ENCODE data around the gene RBMXL3. TPM values are rescaled to one million over a fixed set of nuclear protein-coding genes. Genes with fewer than 3 reads are reported as not detected.

The RBMXL3 gene
- total and polyA plus RNA-seq, 2 of the 8 experiments (the other 6 are each of a cell fraction or from before 2014, with no cell fraction given): not detected

DNA sequence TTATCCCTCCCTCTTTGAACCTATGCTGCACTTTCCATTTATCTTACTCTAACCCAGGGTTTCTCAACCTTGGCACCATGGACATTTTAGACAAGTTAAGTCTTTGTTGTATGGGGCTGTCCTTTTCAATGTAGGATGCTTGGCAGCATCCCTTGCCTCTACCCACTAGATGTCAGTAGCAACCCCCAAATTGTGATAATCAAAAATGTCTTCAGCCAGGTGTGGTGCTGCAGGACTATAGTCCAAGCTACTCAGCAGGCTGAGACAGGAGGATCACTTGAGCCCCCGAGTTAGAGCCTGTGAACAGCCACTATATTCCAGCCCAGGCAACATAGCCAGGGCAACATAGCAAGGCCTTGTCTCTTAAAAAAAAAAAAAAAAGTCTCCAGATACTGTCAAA lies 37.7 kb downstream of the RBMXL3 start:
- H3K14ac ChIP-seq (ENCODE audit: insufficient read length): no peak overlapping the region
- 40% methylated on average over 1 of the region's 1 CpG; no CpG with 5 or more reads in 1 of the 2 experiments for WGBS, 2 experiments (ENCODE audit: extremely low coverage in 1 of 2, insufficient coverage in 1 of 2, insufficient read length in 1 of 2, insufficient replicate concordance in 2 of 2, low coverage in 1 of 2, low lambda C conversion rate in 2 of 2, missing lambda C conversion rate in 1 of 2)
- no peak overlapping the region for H2BK12ac ChIP-seq (ENCODE audit: low read depth, low read length)
- no peak overlapping the region for H2BK120ac ChIP-seq (replicated peaks; ENCODE audit: low read depth, low read length)
- no peaks in the 10 kb centered on the region for H3K23me2 ChIP-seq (ENCODE audit: low read depth, low read length)
- no peak overlapping the region for H3K4ac ChIP-seq (replicated peaks; ENCODE audit: insufficient read length, low read depth, low read length)
- H3K23ac ChIP-seq (ENCODE audit: insufficient read length): no peak overlapping the region
- no peak overlapping the region for H3K9ac ChIP-seq (replicated peaks in 1 of 4; ENCODE audit: extremely low read depth in 1 of 4, low read depth in 3 of 4, low read length in 3 of 4)
- no peak overlapping the region for H4K91ac ChIP-seq (replicated peaks; ENCODE audit: insufficient read length, low read length)
- no peak overlapping the region for H3K18ac ChIP-seq (ENCODE audit: extremely low read depth, low read length)
- H2BK5ac ChIP-seq (ENCODE audit: low read depth, low read length): no peak overlapping the region
- H3K79me2 ChIP-seq (ENCODE audit: control insufficient read depth in 1 of 2, insufficient read depth in 2 of 2, low read length in 2 of 2): peaks cover 0 to 3% of the 10 kb centered on the region in 2 experiments; a peak in 2 of 4 replicates
- no peaks in the 10 kb centered on the region for H3K79me1 ChIP-seq (ENCODE audit: low read depth, low read length)
- no peak overlapping the region for H2AFZ ChIP-seq (ENCODE audit: low read length)
- H2AK5ac ChIP-seq (ENCODE audit: low read depth, low read length): no peak overlapping the region
- no peak overlapping the region for H3K56ac ChIP-seq (replicated peaks; ENCODE audit: insufficient read length, low read depth, low read length)
- H3K9me3 ChIP-seq (ENCODE audit: insufficient read depth in 2 of 2, low read depth in 1 of 2, low read length in 1 of 2): no peaks in the 10 kb centered on the region
- no peak overlapping the region for H2BK20ac ChIP-seq (ENCODE audit: low read length)
- no peak overlapping the region for H3K4me3 ChIP-seq (ENCODE audit: extremely low read depth in 1 of 4, insufficient read depth in 2 of 4, low read depth in 3 of 4, low read length in 4 of 4)
- H4K8ac ChIP-seq (ENCODE audit: extremely low read depth, insufficient read depth, low read length): no peak overlapping the region
- DNase-seq (ENCODE audit: low read depth in 1 of 2, low spot score in 2 of 2) (no peak), FAIRE-seq (peak; percentile 90)
- CTCF ChIA-PET (ENCODE audit: partially characterized antibody): interaction anchor here (0.6 to 1.9 kb wide), 6 partner anchors 42 to 679 kb away, joined by 3 to 4 read pairs (median 3); no protein-coding TSS in a partner anchor
- no peaks in the 10 kb centered on the region for H3K27me3 ChIP-seq (replicated peaks in 1 of 4; ENCODE audit: control insufficient read depth in 3 of 4, extremely low read depth in 1 of 4, insufficient read depth in 3 of 4, low read length in 3 of 4)
- H4K20me1 ChIP-seq (replicated peaks in 1 of 2; ENCODE audit: control insufficient read depth in 1 of 2, insufficient read depth in 2 of 2, low read length in 2 of 2): no peaks in the 10 kb centered on the region
- H3K36me3 ChIP-seq (ENCODE audit: control insufficient read depth in 2 of 4, insufficient read depth in 4 of 4, low read length in 3 of 4): no peaks in the 10 kb centered on the region
- no peak overlapping the region for H2BK15ac ChIP-seq (ENCODE audit: low read length)
- no peak overlapping the region for H4K5ac ChIP-seq (ENCODE audit: insufficient read length, low read depth, low read length)
- POLR2A ChIA-PET (ENCODE audit: partially characterized antibody): no interaction called here
- no peak overlapping the region for H3K4me2 ChIP-seq (ENCODE audit: insufficient read depth in 1 of 2, low read depth in 2 of 2, low read length in 2 of 2)
- H3K27ac ChIP-seq (ENCODE audit: low read depth, low read length): no peak overlapping the region
- no peaks in the 10 kb centered on the region for H3K4me1 ChIP-seq (replicated peaks in 1 of 4; ENCODE audit: control insufficient read depth in 3 of 4, insufficient read depth in 4 of 4, low read length in 3 of 4)
- no peak for TF ChIP-seq JUN (IDR thresholded peaks at IDR 0.05; ENCODE audit: low read depth, low read length)
- TF ChIP-seq SUZ12 (IDR thresholded peaks at IDR 0.05; ENCODE audit: low read length): no peak
- TF ChIP-seq BACH1 (IDR thresholded peaks at IDR 0.05; ENCODE audit: low read length): no peak
- no peak for TF ChIP-seq SRF (IDR thresholded peaks at IDR 0.05; ENCODE audit: low read depth, low read length)
- no peak for TF ChIP-seq CBX5 (IDR thresholded peaks at IDR 0.05; ENCODE audit: low read depth, low read length)
- peak; percentile 79 to 88 for TF ChIP-seq RAD21 (IDR thresholded peaks at IDR 0.05 in 1 of 2, conservative IDR thresholded peaks at IDR 0.05 in 1 of 2; ENCODE audit: low read depth in 2 of 2, low read length in 2 of 2)
- no peak for TF ChIP-seq SIX5 (IDR thresholded peaks at IDR 0.05; ENCODE audit: low read depth, low read length)
- no peak for TF ChIP-seq CHD1 (IDR thresholded peaks at IDR 0.05; ENCODE audit: low read depth, low read length)
- TF ChIP-seq, protein P1, sequence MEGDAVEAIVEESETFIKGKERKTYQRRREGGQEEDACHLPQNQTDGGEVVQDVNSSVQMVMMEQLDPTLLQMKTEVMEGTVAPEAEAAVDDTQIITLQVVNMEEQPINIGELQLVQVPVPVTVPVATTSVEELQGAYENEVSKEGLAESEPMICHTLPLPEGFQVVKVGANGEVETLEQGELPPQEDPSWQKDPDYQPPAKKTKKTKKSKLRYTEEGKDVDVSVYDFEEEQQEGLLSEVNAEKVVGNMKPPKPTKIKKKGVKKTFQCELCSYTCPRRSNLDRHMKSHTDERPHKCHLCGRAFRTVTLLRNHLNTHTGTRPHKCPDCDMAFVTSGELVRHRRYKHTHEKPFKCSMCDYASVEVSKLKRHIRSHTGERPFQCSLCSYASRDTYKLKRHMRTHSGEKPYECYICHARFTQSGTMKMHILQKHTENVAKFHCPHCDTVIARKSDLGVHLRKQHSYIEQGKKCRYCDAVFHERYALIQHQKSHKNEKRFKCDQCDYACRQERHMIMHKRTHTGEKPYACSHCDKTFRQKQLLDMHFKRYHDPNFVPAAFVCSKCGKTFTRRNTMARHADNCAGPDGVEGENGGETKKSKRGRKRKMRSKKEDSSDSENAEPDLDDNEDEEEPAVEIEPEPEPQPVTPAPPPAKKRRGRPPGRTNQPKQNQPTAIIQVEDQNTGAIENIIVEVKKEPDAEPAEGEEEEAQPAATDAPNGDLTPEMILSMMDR (IDR thresholded peaks at IDR 0.05; ENCODE audit: control extremely low read depth in 1 of 3, insufficient read depth in 1 of 3, low read depth in 1 of 3, low read length in 3 of 3): peak; percentile 4 to 99 (median 73)
- no peak for TF ChIP-seq SIRT6 (IDR thresholded peaks at IDR 0.05; ENCODE audit: low read length)
- no peak for TF ChIP-seq BCL11A (IDR thresholded peaks at IDR 0.05; ENCODE audit: low read depth in 2 of 2, low read length in 2 of 2)
- TF ChIP-seq BRCA1 (IDR thresholded peaks at IDR 0.05; ENCODE audit: low read depth, low read length): no peak
- no peak for TF ChIP-seq POLR2AphosphoS5 (IDR thresholded peaks at IDR 0.05; ENCODE audit: low read depth, low read length)

All from H1 (cell line).